Measurements from ENCODE around the gene GLP1R. TPM values are rescaled to one million over a fixed set of nuclear protein-coding genes. Genes with fewer than 3 reads are reported as not detected.

The GLP1R gene
- total and polyA plus RNA-seq, 2 donors from 2014 or later = 0.13 to 0.22 TPM

DNA sequence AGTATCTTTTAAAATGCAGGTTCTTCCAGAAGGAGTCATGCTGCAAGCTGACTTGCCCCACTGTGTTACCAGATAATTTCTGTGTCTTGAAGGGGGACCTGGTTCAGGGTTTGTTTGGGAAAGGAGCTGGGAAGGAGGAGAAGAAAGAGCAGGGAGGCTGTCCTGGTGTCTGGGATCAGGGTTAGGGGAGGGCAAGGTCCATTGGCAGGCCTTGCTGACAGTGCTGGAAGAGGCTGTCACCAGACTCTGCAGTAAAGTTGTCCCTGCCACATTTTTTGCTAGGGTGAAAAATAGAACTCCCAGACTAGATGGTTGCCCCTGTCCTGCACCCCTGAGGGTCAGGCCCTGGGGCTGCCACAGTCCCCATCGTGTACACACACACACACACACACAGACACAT lies 14.9 kb downstream of the GLP1R start:
- intact Hi-C loops (cut with DNase I) = no loop called here
- FAIRE-seq (no peak), DNase-seq (no peak)
- Histone ChIP-seq H3K4me3 (ENCODE audit: low read length in 3 of 3) (no peak overlapping the region), H3K27me3 (ENCODE audit: control insufficient read depth, insufficient read depth, low read length) (no peaks in the 10 kb centered on the region), H3K27ac (ENCODE audit: low read depth in 2 of 2, low read length in 2 of 2) (no peak overlapping the region), H3K36me3 (ENCODE audit: control insufficient read depth in 2 of 3, insufficient read depth in 3 of 3, low read length in 3 of 3) (no peaks in the 10 kb centered on the region), H3K9ac (ENCODE audit: low read length in 3 of 3) (no peak overlapping the region), H3K9me3 (ENCODE audit: control insufficient read depth in 2 of 3, insufficient read depth in 1 of 3, low read length in 3 of 3) (no peaks in the 10 kb centered on the region), H3K4me1 (ENCODE audit: control insufficient read depth in 2 of 3, insufficient read depth in 2 of 3, low read depth in 1 of 3, low read length in 3 of 3) (no peaks in the 10 kb centered on the region)
- TF ChIP-seq, protein P1, sequence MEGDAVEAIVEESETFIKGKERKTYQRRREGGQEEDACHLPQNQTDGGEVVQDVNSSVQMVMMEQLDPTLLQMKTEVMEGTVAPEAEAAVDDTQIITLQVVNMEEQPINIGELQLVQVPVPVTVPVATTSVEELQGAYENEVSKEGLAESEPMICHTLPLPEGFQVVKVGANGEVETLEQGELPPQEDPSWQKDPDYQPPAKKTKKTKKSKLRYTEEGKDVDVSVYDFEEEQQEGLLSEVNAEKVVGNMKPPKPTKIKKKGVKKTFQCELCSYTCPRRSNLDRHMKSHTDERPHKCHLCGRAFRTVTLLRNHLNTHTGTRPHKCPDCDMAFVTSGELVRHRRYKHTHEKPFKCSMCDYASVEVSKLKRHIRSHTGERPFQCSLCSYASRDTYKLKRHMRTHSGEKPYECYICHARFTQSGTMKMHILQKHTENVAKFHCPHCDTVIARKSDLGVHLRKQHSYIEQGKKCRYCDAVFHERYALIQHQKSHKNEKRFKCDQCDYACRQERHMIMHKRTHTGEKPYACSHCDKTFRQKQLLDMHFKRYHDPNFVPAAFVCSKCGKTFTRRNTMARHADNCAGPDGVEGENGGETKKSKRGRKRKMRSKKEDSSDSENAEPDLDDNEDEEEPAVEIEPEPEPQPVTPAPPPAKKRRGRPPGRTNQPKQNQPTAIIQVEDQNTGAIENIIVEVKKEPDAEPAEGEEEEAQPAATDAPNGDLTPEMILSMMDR (IDR thresholded peaks at IDR 0.05; ENCODE audit: borderline replicate concordance, extremely low read depth, insufficient read depth) = no peak

DNA sequence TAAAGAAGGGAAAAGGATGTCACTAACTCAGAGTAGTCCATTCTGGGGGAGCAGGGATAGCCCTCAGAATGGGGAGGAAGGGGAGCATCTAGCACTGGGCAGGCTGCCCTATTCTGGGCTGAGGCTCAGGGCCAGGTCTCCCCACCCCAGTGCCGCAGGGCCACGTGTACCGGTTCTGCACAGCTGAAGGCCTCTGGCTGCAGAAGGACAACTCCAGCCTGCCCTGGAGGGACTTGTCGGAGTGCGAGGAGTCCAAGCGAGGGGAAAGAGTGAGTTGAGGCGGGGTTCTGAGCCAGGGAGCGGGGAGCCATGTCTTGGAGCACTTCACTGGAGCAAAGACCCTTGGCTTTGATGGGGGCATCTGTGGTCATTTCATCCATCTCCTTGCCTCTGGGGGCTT lies 17.0 kb downstream of the GLP1R start:
- TF ChIP-seq, protein P1 (IDR thresholded peaks at IDR 0.05; ENCODE audit: borderline replicate concordance, extremely low read depth, insufficient read depth) = no peak
- H3K9me3 ChIP-seq (ENCODE audit: control insufficient read depth in 2 of 3, insufficient read depth in 1 of 3, low read length in 3 of 3) = peaks cover 0 to 2% (median 0%) of the 10 kb centered on the region in 3 donors
- intact Hi-C loops (cut with DNase I) = no loop called here
- H3K4me1 ChIP-seq (ENCODE audit: control insufficient read depth in 2 of 3, insufficient read depth in 2 of 3, low read depth in 1 of 3, low read length in 3 of 3) = no peaks in the 10 kb centered on the region
- no peak overlapping the region for H3K4me3 ChIP-seq (ENCODE audit: low read length in 3 of 3)
- DNase-seq = no peak
- H3K27me3 ChIP-seq (ENCODE audit: control insufficient read depth, insufficient read depth, low read length) = no peaks in the 10 kb centered on the region
- H3K36me3 ChIP-seq (ENCODE audit: control insufficient read depth in 2 of 3, insufficient read depth in 3 of 3, low read length in 3 of 3) = no peaks in the 10 kb centered on the region
- no peak overlapping the region for H3K27ac ChIP-seq (ENCODE audit: low read depth in 2 of 2, low read length in 2 of 2)
- H3K9ac ChIP-seq (ENCODE audit: low read length in 3 of 3) = no peak overlapping the region
- no peak for FAIRE-seq

DNA sequence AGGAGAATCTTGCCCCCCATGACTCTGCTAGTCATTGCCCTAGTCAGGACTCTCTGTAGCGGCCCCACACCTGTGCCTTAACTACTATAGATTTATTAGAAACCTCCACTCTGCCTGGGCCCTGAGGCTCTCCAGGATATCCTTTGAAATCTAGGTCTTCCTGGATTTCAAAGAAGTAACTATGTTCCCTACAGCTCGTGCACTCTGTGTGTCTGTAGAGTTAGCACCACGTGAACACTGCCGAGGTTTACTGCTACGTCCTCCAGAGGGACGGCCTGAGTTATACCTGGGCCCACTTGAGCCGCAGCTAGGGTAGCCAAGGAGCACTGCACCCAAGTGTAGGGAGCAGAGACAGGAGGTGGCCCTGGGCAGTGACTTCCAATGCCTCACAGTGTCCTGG lies 19.8 kb downstream of the GLP1R start:
- intact Hi-C loops (cut with DNase I) = no loop called here
- no peak for FAIRE-seq
- no peak for DNase-seq

More for the DNA sequence above, 19.8 kb downstream of the GLP1R start:
- H3K27me3 ChIP-seq (ENCODE audit: control insufficient read depth, insufficient read depth, low read length) = no peaks in the 10 kb centered on the region
- peaks cover 0 to 2% (median 0%) of the 10 kb centered on the region in 3 donors for H3K9me3 ChIP-seq (ENCODE audit: control insufficient read depth in 2 of 3, insufficient read depth in 1 of 3, low read length in 3 of 3)
- no peak overlapping the region for H3K9ac ChIP-seq (ENCODE audit: low read length in 3 of 3)
- H3K4me1 ChIP-seq (ENCODE audit: control insufficient read depth in 2 of 3, insufficient read depth in 2 of 3, low read depth in 1 of 3, low read length in 3 of 3) = no peaks in the 10 kb centered on the region
- no peaks in the 10 kb centered on the region for H3K36me3 ChIP-seq (ENCODE audit: control insufficient read depth in 2 of 3, insufficient read depth in 3 of 3, low read length in 3 of 3)
- TF ChIP-seq, protein P1 (IDR thresholded peaks at IDR 0.05; ENCODE audit: borderline replicate concordance, extremely low read depth, insufficient read depth) = no peak
- H3K4me3 ChIP-seq (ENCODE audit: low read length in 3 of 3) = no peak overlapping the region
- no peak overlapping the region for H3K27ac ChIP-seq (ENCODE audit: low read depth in 2 of 2, low read length in 2 of 2)
